Neural cell (in vitro differentiated cells): Measurements from ENCODE around the gene NUDCD3.

Experiments used
- EZH2 ChIP-seq: fragments of 200-600, 300-800 bp; shearing (Covaris generic), sonication (generic); IDR thresholded peaks from 2 replicates; pipeline ENCODE4 v1.6.1; 2014; ENCODE audit warnings: antibody characterized with exemption, low read length, borderline replicate concordance, mild to moderate bottlenecking; ENCODE audit not compliant: insufficient read depth, poor library complexity, severe bottlenecking
- POLR2AphosphoS5 ChIP-seq: IDR thresholded peaks from 2 replicates; pipeline ENCODE4 v1.6.1; 2012
- RAD21 ChIP-seq: fragments of 450-650 bp; conservative IDR thresholded peaks from 2 replicates; pipeline ENCODE4 v1.6.1; 2014; ENCODE audit warnings: antibody characterized with exemption, mild to moderate bottlenecking, moderate library complexity
- TAF1 ChIP-seq: IDR thresholded peaks from 2 replicates; pipeline ENCODE4 v1.6.1; 2012; ENCODE audit warnings: low read depth
- TF ChIP-seq, protein P1 (sequence below): fragments of 450-650 bp; IDR thresholded peaks from 2 replicates; pipeline ENCODE4 v1.5.1; 2014; ENCODE audit warnings: antibody characterized with exemption, mild to moderate bottlenecking, moderate library complexity; ENCODE audit not compliant: poor library complexity, severe bottlenecking

DNA sequence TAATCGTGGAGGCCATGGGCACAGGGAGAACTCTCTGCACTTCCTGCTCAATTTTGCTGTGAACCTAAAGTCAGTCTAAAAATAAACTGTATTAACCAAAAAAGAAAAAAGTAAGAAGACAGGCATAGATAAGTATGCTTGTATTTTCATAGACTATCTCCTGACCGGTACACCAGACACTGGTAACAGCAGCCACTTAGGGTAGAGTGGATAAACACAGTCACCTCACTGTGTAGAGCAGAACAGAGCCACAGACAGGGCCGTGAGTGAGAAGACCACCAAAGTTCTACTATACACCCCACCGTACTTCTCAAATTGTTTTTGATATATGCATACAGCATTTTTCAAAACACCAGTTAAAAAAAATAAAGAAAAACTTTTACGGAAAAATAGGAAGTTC lies 25.0 kb downstream of the NUDCD3 start:
- TF ChIP-seq EZH2 = no peak
- TF ChIP-seq, protein P1, sequence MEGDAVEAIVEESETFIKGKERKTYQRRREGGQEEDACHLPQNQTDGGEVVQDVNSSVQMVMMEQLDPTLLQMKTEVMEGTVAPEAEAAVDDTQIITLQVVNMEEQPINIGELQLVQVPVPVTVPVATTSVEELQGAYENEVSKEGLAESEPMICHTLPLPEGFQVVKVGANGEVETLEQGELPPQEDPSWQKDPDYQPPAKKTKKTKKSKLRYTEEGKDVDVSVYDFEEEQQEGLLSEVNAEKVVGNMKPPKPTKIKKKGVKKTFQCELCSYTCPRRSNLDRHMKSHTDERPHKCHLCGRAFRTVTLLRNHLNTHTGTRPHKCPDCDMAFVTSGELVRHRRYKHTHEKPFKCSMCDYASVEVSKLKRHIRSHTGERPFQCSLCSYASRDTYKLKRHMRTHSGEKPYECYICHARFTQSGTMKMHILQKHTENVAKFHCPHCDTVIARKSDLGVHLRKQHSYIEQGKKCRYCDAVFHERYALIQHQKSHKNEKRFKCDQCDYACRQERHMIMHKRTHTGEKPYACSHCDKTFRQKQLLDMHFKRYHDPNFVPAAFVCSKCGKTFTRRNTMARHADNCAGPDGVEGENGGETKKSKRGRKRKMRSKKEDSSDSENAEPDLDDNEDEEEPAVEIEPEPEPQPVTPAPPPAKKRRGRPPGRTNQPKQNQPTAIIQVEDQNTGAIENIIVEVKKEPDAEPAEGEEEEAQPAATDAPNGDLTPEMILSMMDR = no peak
- no peak for TF ChIP-seq POLR2AphosphoS5
- no peak for TF ChIP-seq TAF1
- TF ChIP-seq RAD21 = no peak
